SIG-M5 treated with dmso at 0.1 percent for 504 hours (cell line): ENCODE data around the gene LY6G5B.

ENCODE experiments used
- DNase-seq: peaks from one replicate; lab custom pipeline; 2025; ENCODE audit not compliant: unreplicated experiment; lab: John Stamatoyannopoulos, UW

Gene LY6G5B

GRCh38 chr6:31713991-31714684 lies 44.4 kb downstream of the LY6G5B start:
- no peak for DNase-seq

DNA sequence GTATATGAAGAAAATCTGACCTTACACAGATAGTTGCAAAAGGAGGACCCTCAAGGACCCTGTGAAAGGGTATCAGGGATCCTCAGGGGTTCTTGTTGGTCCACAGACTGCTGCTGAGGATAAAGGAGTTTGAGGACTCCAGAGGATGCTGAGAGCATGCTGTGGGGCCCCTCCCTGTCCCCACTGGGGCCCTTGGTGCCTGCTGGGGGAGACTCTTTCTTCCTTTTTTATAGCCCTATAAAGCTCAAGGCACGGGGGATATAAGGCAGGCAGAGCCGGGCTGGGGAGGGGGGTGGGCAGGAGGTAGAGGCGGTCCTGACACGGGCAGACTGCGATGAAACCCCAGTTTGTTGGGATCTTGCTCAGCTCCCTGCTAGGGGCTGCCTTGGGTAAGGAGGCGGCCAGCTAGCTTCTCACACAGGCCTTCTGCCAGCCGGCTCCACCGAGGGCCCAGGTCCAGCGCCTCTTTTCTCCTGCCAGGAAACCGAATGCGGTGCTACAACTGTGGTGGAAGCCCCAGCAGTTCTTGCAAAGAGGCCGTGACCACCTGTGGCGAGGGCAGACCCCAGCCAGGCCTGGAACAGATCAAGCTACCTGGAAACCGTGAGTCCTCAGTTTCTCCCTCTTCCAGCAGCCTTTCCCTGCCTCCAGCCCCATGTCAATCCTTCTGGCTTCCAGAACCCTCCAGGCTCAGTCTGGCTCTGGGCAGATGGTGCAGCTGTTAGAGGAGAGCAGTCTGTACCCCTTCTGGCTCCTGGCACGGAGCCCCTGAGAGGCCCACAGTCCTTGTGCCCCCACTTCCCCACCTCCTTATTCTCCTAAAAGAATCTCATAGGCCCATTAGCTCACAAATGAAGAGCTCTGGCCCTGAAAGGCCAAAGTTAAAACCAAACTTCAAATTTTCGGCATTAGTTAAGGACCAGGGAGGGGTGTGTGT lies 45.5 kb downstream of the LY6G5B start, which contains the start of gene LY6G6D:
LY6G6D (plus strand) TSS at position 327 of the 937 bp plus-strand sequence; CDS start at position 335, 8 bp downstream.
- no peak for DNase-seq

- DNase-seq: peak; percentile 8
Observed at GRCh38 chr6:31717499-31718222, 47.9 kb downstream of the LY6G5B start.

GRCh38 chr6:31718265-31718664 lies 48.5 kb downstream of the LY6G5B start:
- peak; percentile 37 for DNase-seq

DNA sequence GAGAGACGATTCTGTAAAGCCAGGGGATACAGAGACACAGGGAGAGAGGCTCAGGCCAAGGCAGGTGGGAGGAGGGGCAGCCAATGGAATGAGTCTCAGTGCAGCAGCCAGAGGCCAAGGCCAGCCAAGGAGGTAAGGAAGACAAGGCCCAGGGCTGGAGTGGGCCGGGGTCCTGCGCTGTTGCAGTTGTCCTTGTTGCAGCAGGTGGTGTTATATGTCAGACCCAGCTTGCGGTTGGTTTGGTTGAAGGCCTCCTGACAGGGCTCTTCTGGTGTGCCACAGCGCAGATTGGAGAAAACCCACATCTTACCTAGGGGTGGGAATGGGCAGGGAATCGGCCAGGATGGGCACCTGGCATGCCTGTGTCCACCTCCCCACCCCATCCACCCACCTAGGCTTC lies 49.2 kb downstream of the LY6G5B start:
- DNase-seq: no peak

DNA sequence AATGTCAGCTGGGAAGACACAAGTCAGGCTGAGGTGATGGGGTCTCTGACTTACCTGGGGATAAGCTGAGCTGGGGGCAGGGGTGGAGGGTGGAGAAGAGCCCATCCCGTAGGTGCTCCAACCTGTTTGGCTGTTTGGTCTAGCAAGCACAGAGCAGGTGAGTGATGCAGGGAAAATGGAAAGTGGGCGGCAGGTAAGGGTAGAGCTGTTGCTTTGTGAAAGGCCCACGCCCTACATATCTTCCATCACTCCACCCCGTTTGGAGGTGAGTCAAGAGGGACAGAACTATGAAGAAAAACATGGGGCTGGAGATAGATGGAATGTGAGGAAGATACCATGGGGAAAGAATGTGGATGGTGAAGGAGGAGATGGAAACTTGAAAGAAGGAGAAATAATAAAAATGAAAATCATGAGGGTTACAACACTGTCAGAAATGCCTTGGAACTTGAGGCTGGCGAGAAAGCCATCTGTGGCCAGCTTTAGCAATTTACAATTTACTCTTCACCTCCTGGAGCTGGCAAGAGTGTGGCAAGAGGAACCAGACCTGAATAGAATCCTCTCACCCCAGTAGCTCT lies 50.5 kb downstream of the LY6G5B start:
- no peak for DNase-seq

GRCh38 chr6:31721351-31722020 lies 51.7 kb downstream of the LY6G5B start, which contains the start of gene LY6G6C:
LY6G6C (minus strand) TSS chr6:31721746; CDS start chr6:31721679, 67 bp downstream.
- no peak for DNase-seq

DNA sequence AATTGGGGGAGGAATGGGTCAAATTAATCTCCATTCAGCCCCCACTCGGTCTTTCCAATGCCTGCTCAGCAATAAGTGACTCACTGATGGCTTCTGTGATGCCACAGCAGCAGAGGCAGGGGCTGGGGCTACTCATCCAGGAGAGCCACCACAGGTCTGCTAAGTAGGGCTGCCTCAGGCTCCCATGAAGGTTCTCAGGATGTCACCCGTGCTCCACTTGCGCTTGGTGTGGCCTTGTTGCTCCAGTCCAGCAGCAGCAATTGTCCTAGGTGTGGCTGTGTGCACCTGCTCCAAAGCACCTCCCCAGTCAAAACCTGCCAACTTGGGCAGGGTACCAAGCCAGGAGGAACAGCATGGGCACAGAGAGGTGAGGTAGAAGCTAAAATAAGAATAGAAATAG lies 52.4 kb downstream of the LY6G5B start:
- no peak for DNase-seq
